HG02970 (cell line): ENCODE measurements around the gene SAP30.

Experiments
- ATAC-seq: cut with Tn5 transposase; IDR thresholded peaks from one replicate; pipeline ENCODE4 v1.9.1; 2021; ENCODE audit warnings: mild to moderate bottlenecking, moderate library complexity, moderate number of reproducible peaks; ENCODE audit not compliant: unreplicated experiment, low FRiP score

Gene SAP30

DNA sequence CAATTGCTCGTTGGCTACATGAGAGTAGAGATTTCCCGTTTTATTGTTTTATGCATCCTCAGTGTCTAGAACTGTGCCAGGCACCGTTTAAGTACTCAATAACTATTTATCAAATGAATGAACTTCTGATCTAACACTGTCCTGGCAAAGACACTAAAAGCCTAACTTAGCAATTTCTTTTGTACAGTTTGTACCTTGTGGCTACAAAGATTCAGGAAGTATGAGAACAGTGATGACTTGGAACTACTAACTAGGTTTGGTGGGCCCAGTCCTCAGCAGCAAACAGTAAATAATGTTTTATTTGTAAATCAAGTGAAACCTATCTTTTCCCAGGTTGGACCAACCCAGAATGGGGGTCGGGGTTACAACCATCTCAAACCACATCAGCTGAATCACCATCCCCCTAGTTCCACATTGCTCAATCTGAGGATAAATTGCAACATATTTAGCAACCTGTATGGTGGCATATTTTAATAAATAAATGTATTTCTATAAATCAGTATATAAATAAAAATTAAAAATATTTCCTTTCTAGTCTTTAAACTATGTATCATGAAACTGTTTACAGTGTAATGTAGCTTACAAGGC is 40.4 kb downstream of the SAP30 start:
- ATAC-seq, result no peak

DNA sequence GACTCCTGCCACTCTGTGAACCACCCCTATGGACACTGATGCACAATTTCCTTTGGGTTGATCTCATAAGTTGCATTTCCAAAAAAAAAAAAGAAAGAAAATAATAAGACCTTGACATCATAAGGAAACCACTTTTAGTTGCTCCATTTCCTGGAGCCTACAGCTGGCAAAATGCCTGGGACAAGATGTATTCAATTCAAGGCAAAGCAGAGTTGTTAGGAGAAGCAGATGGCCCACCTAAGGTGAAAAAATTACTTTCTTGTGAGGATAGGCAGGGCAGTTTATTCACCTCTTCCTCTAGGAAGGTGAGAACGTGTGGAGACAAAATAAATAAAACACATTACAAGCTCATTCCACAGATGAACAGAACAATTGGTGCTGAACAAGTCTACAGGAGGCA is 42.3 kb downstream of the SAP30 start:
- ATAC-seq, result no peak

DNA sequence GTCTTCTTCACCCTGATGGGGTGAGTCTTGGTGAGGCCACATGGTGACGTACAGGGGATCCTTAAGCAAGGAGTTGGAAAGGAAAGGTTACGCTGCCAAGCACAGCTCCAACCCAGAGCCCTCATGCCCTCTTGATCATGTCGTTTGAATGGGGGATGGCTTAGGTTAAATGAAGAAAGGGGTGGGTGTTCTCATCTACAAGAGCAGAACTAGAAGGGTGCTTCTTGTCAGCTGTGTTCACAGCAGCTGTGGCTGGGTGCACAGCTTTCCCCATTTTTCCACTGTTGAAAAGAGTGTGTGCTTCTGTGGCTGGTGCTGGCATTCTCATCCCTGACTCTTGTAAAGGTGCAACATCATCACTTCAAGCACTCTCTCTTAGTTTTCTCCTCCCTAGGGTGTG is 43.7 kb downstream of the SAP30 start:
- ATAC-seq, result no peak

DNA sequence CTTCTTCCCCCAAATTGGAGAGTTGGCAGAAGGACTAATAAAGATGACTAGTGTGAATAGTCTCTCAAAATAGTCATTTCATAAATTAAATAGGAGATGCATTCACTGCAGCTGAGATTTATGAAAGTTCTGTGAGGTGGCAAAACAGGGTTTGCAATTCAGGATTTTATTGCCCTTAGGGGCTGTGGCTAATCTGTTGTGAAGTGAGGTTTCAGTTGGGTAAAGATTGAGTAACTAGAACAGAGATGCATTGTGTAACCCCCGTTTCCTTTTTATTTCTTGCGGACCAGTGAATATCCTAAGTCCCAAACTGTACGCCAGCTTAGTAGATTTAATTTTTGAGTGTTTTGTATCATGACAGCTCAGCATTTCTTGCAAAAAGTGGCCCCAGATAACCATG is 44.3 kb downstream of the SAP30 start:
- no peak for ATAC-seq

DNA sequence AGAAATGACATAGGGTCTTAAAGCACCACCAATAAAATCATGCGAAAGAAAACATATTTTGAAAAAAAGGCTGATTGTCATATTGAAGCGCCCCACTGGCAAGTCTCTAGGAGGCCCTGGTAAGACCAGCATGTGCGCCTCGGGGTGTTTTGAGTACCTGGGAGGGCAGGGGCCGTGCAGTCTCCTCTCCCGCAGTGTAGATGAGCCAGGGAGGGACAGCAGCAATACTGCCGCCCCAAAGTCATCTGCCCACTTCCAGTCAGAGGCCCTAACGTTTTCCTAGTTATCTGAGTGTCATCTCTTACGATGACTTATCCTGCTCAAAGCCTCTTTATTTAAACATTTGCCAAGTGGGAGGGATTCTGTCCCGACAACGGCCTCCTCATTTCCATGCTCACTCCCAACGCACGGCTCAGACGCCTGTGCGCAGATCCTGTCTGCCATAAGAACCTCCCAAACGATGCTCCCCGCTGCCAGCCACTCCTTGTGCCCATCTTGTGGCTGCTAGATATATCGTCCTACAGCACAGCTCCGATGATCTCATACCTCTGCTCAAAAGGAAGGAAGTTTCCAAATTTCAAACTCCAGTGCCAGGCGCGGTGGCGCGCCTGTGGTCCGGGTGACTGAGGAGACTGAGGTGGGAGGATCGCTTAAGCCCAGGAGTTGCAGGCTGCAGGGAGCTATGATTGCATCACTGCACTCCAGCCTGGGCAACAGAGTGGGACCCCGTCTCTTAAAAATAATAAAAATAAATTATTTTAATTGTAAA is 45.3 kb downstream of the SAP30 start:
- no peak for ATAC-seq

DNA sequence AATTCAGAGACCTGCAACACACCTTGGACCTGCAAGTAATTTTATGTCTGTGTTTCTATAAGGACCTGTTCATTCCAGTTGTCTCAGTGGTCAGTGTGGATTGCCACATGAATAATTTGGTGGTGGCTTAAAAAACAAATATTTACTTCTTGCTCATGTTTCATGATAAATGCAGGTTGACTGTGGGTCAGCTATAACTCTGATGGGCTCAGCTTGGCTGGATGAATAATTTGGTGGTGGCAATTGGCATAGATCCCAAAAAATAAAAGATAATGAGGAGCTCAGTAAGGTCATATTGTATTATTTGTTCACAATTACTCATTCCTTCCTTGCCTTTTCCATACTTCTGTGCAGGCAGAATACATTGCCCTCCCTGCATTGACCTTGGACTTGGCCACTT is 47.1 kb downstream of the SAP30 start:
- ATAC-seq, result no peak

- ATAC-seq, result no peak
These were observed 47.9 kb downstream of the SAP30 start for GRCh38 chr4:173418639-173419038.

- ATAC-seq, result no peak
These were observed 49.6 kb downstream of the SAP30 start for GRCh38 chr4:173420324-173420752.

DNA sequence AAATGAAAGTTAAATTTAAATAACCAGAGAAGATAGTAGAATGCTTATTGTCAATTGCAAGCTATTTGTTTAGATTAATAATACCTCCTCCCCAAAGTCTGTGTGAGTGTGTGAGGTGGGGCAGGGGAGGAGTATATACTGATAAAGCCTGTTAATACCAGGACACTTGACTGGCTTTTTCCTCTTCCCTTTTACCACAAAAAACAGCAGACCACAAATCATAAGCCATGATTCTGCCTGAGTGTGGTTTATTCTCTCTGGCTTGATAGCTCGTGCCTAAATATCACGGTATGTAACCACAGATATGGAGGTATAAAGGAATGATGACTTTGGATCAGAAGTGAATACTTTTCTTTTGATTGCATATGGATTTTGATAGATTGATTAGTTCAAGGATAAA is 50.0 kb downstream of the SAP30 start:
- no peak for ATAC-seq

- ATAC-seq, result no peak
These were observed 54.4 kb downstream of the SAP30 start for GRCh38 chr4:173424899-173425805.

GRCh38 chr4:173426064-173426463 is 55.3 kb downstream of the SAP30 start:
- no peak for ATAC-seq
